Endothelial cell of umbilical vein (primary cell): ENCODE measurements around the gene CAMK2D.

Source experiments
- CTCF ChIP-seq, 2 donors: IDR thresholded peaks; 1 replicate in 1 of 2; 2 replicates in 1 of 2; pipeline ENCODE4 v1.5.1; 2011; ENCODE audit warnings: low read length in 2 of 2, mild to moderate bottlenecking in 2 of 2, moderate library complexity in 2 of 2, control low read depth in 1 of 2, inconsistent platforms in 1 of 2, low read depth in 1 of 2; ENCODE audit not compliant: insufficient read depth in 1 of 2; ENCODE audit errors: extremely low read depth in 1 of 2
- MAX ChIP-seq: IDR thresholded peaks from 2 replicates; pipeline ENCODE4 v1.6.1; 2011; ENCODE audit not compliant: insufficient read depth, insufficient read length
- POLR2AphosphoS5 ChIP-seq: IDR thresholded peaks from 2 replicates; pipeline ENCODE4 v1.6.1; 2012; ENCODE audit warnings: low read depth, mild to moderate bottlenecking, control low read depth, low read length, moderate library complexity; ENCODE audit not compliant: insufficient read depth

GRCh38 chr4:113406723-113407016 is 354.9 kb downstream of the CAMK2D start:
- TF ChIP-seq CTCF (IDR thresholded peaks at IDR 0.05; ENCODE audit: extremely low read depth in 1 of 2, insufficient read depth in 1 of 2, low read depth in 1 of 2, low read length in 2 of 2) (no peak), MAX (no peak), POLR2AphosphoS5 (no peak)
